Skeletal muscle cell (primary cell): ENCODE data around the gene PTPRK.

ENCODE experiments used
- DNase-seq: peaks from one replicate; pipeline ENCODE4 v3.0.0-alpha.2; 2010; ENCODE audit warnings: low read depth
- H3K4me3 ChIP-seq: 2 replicates; pipeline ENCODE4 v1.5.1; 2011; ENCODE audit warnings: low read depth, mild to moderate bottlenecking, control low read depth, low read length, moderate library complexity

PTPRK gene

GRCh38 chr6:128186729-128187128 lies 333.7 kb downstream of the PTPRK start:
- H3K4me3 ChIP-seq = no peak overlapping the region
- DNase-seq = no peak

GRCh38 chr6:128179876-128180438 lies 340.4 kb downstream of the PTPRK start:
- H3K4me3 ChIP-seq = no peak overlapping the region
- no peak for DNase-seq

- no peak overlapping the region for H3K4me3 ChIP-seq
Observed at GRCh38 chr6:128174724-128175123, 345.7 kb downstream of the PTPRK start.

GRCh38 chr6:128172752-128173682 lies 347.4 kb downstream of the PTPRK start:
- no peak for DNase-seq

More at GRCh38 chr6:128174724-128175123, 345.7 kb downstream of the PTPRK start:
- DNase-seq = no peak

GRCh38 chr6:128172081-128172480 lies 348.3 kb downstream of the PTPRK start:
- no peak overlapping the region for H3K4me3 ChIP-seq
- no peak for DNase-seq

More at GRCh38 chr6:128172752-128173682, 347.4 kb downstream of the PTPRK start:
- H3K4me3 ChIP-seq = no peak overlapping the region

GRCh38 chr6:128171182-128171581 lies 349.2 kb downstream of the PTPRK start:
- H3K4me3 ChIP-seq = no peak overlapping the region
- no peak for DNase-seq

GRCh38 chr6:128168244-128168643 lies 352.2 kb downstream of the PTPRK start:
- DNase-seq = no peak
- H3K4me3 ChIP-seq = no peak overlapping the region

GRCh38 chr6:128167552-128167951 lies 352.8 kb downstream of the PTPRK start:
- DNase-seq = no peak
- no peak overlapping the region for H3K4me3 ChIP-seq

GRCh38 chr6:128164254-128164653 lies 356.1 kb downstream of the PTPRK start:
- DNase-seq = no peak
- no peak overlapping the region for H3K4me3 ChIP-seq

GRCh38 chr6:128162423-128162822 lies 358.0 kb downstream of the PTPRK start:
- DNase-seq = no peak
- no peak overlapping the region for H3K4me3 ChIP-seq

GRCh38 chr6:128161839-128162238 lies 358.6 kb downstream of the PTPRK start:
- no peak overlapping the region for H3K4me3 ChIP-seq
- no peak for DNase-seq

GRCh38 chr6:128161263-128161662 lies 359.1 kb downstream of the PTPRK start:
- no peak for DNase-seq

GRCh38 chr6:128158496-128158895 lies 361.9 kb downstream of the PTPRK start:
- no peak overlapping the region for H3K4me3 ChIP-seq
- no peak for DNase-seq

More at GRCh38 chr6:128161263-128161662, 359.1 kb downstream of the PTPRK start:
- H3K4me3 ChIP-seq = no peak overlapping the region

GRCh38 chr6:128156321-128157111 lies 363.9 kb downstream of the PTPRK start:
- no peak overlapping the region for H3K4me3 ChIP-seq
- DNase-seq = no peak

- H3K4me3 ChIP-seq = no peak overlapping the region
- DNase-seq = no peak
Observed at GRCh38 chr6:128155826-128156225, 364.6 kb downstream of the PTPRK start.

- DNase-seq = no peak
- no peak overlapping the region for H3K4me3 ChIP-seq
Observed at GRCh38 chr6:128152551-128152950, 367.8 kb downstream of the PTPRK start.

GRCh38 chr6:128150376-128150775 lies 370.0 kb downstream of the PTPRK start:
- H3K4me3 ChIP-seq = no peak overlapping the region
- no peak for DNase-seq

GRCh38 chr6:128149796-128150195 lies 370.6 kb downstream of the PTPRK start:
- DNase-seq = no peak
- H3K4me3 ChIP-seq = no peak overlapping the region

- no peak for DNase-seq
- H3K4me3 ChIP-seq = no peak overlapping the region
Observed at GRCh38 chr6:128144320-128144719, 376.1 kb downstream of the PTPRK start.

- DNase-seq = no peak
- H3K4me3 ChIP-seq = no peak overlapping the region
Observed at GRCh38 chr6:128141932-128142331, 378.5 kb downstream of the PTPRK start.
